Activated T-cell treated with anti-CD3 and anti-CD28 coated beads, Interleukin-2, amount 50 U/mL, for 4 hours (primary cell): ENCODE results near the gene TARM1. TPM values are rescaled to one million over a fixed set of nuclear protein-coding genes. Genes with fewer than 3 reads are reported as not detected.
"Not testable (repeated sequence)": the region's sequence is repeated elsewhere in the genome, so short reads cannot be mapped to it uniquely, and the experiment has no call there.

ENCODE experiments used
- ATAC-seq, 2 donors: fragments of 200-7000 bp; cut with Tn5 transposase; one replicate each; pipeline ENCODE4 v1.10.0; 2021
- DNase-seq: peaks from one replicate; pipeline ENCODE4 v3.0.0-alpha.2; 2020
- H3K27me3 Mint-ChIP-seq: one replicate; pipeline ENCODE4 v1.8.0; 2021; ENCODE audit warnings: low read depth, mixed read lengths
- H3K36me3 Mint-ChIP-seq: one replicate; pipeline ENCODE4 v1.8.0; 2022; ENCODE audit warnings: mixed read lengths; ENCODE audit not compliant: insufficient read depth
- H3K4me1 Mint-ChIP-seq: one replicate; pipeline ENCODE4 v1.8.0; 2021; ENCODE audit warnings: low read depth, mixed read lengths
- H3K4me3 Mint-ChIP-seq: one replicate; pipeline ENCODE4 v1.8.0; 2021; ENCODE audit warnings: mild to moderate bottlenecking, moderate library complexity, mixed read lengths
- H3K9me3 Mint-ChIP-seq: one replicate; pipeline ENCODE4 v1.8.0; 2021; ENCODE audit warnings: mixed read lengths
- total RNA-seq, 3 donors: library from RNA; stranded (reverse); gene quantifications; one replicate each; pipeline ENCODE4 v1.2.1, GENCODE V29; 2021

The TARM1 gene
- total RNA-seq, 3 donors from 2014 or later = not detected

DNA sequence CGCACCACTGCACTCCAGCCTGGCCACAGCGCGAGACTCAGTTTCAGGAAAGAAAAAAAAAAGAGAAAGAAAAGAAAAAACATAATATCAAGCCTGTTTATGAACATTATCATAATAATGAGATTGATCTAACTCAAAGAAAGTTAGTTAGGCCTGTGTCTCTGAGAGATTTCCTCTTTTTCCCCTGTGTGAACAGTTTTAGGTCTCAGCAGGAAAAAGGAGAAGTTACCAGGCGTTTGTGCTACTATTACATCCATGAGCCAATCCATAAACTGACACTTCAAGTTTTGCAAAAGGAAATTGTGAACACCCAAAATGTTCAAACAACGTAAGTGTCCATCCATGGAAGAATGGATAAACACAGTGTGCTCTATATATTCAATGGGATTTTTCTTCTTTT lies 3.8 kb downstream of the TARM1 start:
- ATAC-seq (no peak), DNase-seq (no peak)
- H3K9me3 Mint-ChIP-seq = peaks cover 3% of the 10 kb centered on the region
- H3K4me3 Mint-ChIP-seq = no peak overlapping the region
- H3K36me3 Mint-ChIP-seq = no peaks in the 10 kb centered on the region
- H3K27me3 Mint-ChIP-seq = peaks cover 1% of the 10 kb centered on the region
- no peaks in the 10 kb centered on the region for H3K4me1 Mint-ChIP-seq

- H3K36me3 Mint-ChIP-seq = no peaks in the 10 kb centered on the region
- no peak for ATAC-seq
- DNase-seq = no peak
- H3K4me3 Mint-ChIP-seq = no peak overlapping the region
- no peaks in the 10 kb centered on the region for H3K4me1 Mint-ChIP-seq
- peaks cover 1% of the 10 kb centered on the region for H3K27me3 Mint-ChIP-seq
- no peaks in the 10 kb centered on the region for H3K9me3 Mint-ChIP-seq
Observed at GRCh38 chr19:54074851-54075250, 6.3 kb downstream of the TARM1 start.

GRCh38 chr19:54073829-54074228 lies 7.3 kb downstream of the TARM1 start:
- no peaks in the 10 kb centered on the region for H3K9me3 Mint-ChIP-seq
- no peak for ATAC-seq
- H3K4me1 Mint-ChIP-seq = no peaks in the 10 kb centered on the region
- no peak for DNase-seq
- no peak overlapping the region for H3K4me3 Mint-ChIP-seq
- peaks cover 1% of the 10 kb centered on the region for H3K27me3 Mint-ChIP-seq
- H3K36me3 Mint-ChIP-seq = no peaks in the 10 kb centered on the region

- H3K36me3 Mint-ChIP-seq = no peaks in the 10 kb centered on the region
- H3K9me3 Mint-ChIP-seq = no peaks in the 10 kb centered on the region
- H3K27me3 Mint-ChIP-seq = peaks cover 12% of the 10 kb centered on the region
- no peak overlapping the region for H3K4me3 Mint-ChIP-seq
- ATAC-seq (no peak), DNase-seq (no peak)
- no peaks in the 10 kb centered on the region for H3K4me1 Mint-ChIP-seq
Observed at GRCh38 chr19:54069470-54069869, 11.7 kb downstream of the TARM1 start.

DNA sequence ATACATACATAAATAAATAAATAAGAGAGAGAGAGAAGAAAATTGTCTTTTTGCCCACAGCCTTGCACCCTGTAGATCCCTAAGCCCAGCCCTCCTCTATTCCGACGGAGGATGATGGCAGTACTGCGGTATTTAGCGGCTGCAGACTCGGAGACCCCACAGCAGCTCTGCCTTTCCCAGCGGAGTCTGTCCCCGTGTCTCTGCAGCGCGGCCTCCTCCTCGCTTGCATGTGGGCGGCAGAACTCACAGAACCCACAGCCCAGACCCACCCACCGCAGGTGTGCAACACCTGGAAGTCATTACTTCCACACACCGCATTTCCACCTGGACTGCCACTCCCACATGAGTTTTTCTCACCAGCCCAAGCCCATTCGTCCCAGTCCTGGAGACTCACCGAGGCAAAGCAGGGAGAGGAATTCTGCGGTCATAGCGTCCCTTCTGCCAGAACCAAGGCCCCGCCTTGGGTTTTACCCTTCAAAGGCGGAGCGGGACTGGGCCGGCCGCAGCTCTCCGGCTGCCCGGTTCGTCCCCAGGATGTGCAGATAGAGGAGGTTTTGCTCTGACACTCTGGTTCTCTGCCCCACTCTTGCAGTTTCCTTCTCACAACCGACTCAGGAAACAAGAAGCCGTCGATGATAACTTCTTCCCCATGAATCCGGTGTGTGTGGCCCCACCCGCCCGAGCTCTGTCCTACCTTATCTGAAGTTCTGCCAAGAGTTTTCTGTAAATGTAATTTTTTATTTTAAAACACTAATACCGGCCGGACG lies 17.6 kb downstream of the TARM1 start, which contains the start of gene VSTM1:
TSS of gene VSTM1 (minus strand) at position 548 of the 767 bp plus-strand sequence. CDS start at position 428, 120 bp downstream.
- no peaks in the 10 kb centered on the region for H3K36me3 Mint-ChIP-seq
- no peaks in the 10 kb centered on the region for H3K4me1 Mint-ChIP-seq
- no peaks in the 10 kb centered on the region for H3K9me3 Mint-ChIP-seq
- H3K4me3 Mint-ChIP-seq = no peak within 1 kb of the TSS
- ATAC-seq (no peak), DNase-seq (no peak)
- H3K27me3 Mint-ChIP-seq = peaks cover 36% of the 10 kb centered on the region

- ATAC-seq = no peak
- Mint-ChIP-seq H3K4me3 (no peak overlapping the region), H3K4me1 (no peaks in the 10 kb centered on the region), H3K27me3 (peaks cover 32% of the 10 kb centered on the region), H3K36me3 (no peaks in the 10 kb centered on the region), H3K9me3 (no peaks in the 10 kb centered on the region)
- no peak for DNase-seq
Observed at GRCh38 chr19:54062643-54063042, 18.5 kb downstream of the TARM1 start.

GRCh38 chr19:54047616-54048015 lies 33.5 kb downstream of the TARM1 start:
- peaks cover 7% of the 10 kb centered on the region for H3K9me3 Mint-ChIP-seq
- H3K27me3 Mint-ChIP-seq = peaks cover 20% of the 10 kb centered on the region
- no peaks in the 10 kb centered on the region for H3K36me3 Mint-ChIP-seq
- H3K4me3 Mint-ChIP-seq = no peak overlapping the region
- DNase-seq (no peak), ATAC-seq (no peak)
- no peaks in the 10 kb centered on the region for H3K4me1 Mint-ChIP-seq

DNA sequence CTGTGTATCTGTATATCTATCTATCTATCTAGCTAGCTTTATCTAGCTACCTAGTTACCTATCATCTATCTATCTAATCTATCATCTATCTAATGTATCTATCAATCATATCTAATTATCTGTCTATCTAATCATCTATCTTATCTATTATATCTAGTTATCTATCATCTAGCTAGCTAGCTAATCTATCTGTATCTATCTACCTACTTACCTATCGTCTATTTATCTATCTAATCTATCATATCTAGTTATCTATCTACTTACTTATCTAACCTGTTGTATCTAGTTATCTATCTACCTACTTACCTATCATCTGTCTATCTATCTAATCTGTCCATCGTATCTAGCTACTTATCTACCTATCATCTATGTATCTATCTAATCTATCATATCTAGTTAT lies 35.4 kb downstream of the TARM1 start:
- Mint-ChIP-seq H3K4me3 (no peak overlapping the region), H3K36me3 (no peaks in the 10 kb centered on the region), H3K4me1 (no peaks in the 10 kb centered on the region), H3K9me3 (peaks cover 7% of the 10 kb centered on the region), H3K27me3 (peaks cover 26% of the 10 kb centered on the region)
- ATAC-seq = no peak
- DNase-seq = no peak

- H3K9me3 Mint-ChIP-seq = no peaks in the 10 kb centered on the region
Observed at GRCh38 chr19:54042989-54043388, 38.2 kb downstream of the TARM1 start.

GRCh38 chr19:54041969-54042606 lies 39.1 kb downstream of the TARM1 start:
- DNase-seq = no peak
- no peaks in the 10 kb centered on the region for H3K36me3 Mint-ChIP-seq
- H3K4me1 Mint-ChIP-seq = no peaks in the 10 kb centered on the region
- H3K4me3 Mint-ChIP-seq = no peak overlapping the region
- H3K9me3 Mint-ChIP-seq = no peaks in the 10 kb centered on the region
- ATAC-seq = no peak
- peaks cover 30% of the 10 kb centered on the region for H3K27me3 Mint-ChIP-seq

More at GRCh38 chr19:54042989-54043388, 38.2 kb downstream of the TARM1 start:
- no peaks in the 10 kb centered on the region for H3K36me3 Mint-ChIP-seq
- H3K27me3 Mint-ChIP-seq = peaks cover 26% of the 10 kb centered on the region
- ATAC-seq = no peak
- DNase-seq = no peak
- H3K4me1 Mint-ChIP-seq = no peaks in the 10 kb centered on the region
- no peak overlapping the region for H3K4me3 Mint-ChIP-seq

- Mint-ChIP-seq H3K27me3 (peaks cover 24% of the 10 kb centered on the region), H3K4me1 (no peaks in the 10 kb centered on the region), H3K4me3 (no peak overlapping the region), H3K36me3 (no peaks in the 10 kb centered on the region), H3K9me3 (no peaks in the 10 kb centered on the region)
- DNase-seq = no peak
- ATAC-seq = no peak
Observed at GRCh38 chr19:54040003-54040402, 41.2 kb downstream of the TARM1 start.

- peaks cover 22% of the 10 kb centered on the region for H3K27me3 Mint-ChIP-seq
- H3K36me3 Mint-ChIP-seq, ATAC-seq, H3K9me3 Mint-ChIP-seq, H3K4me1 Mint-ChIP-seq, H3K4me3 Mint-ChIP-seq, DNase-seq: not testable (repeated sequence)
Observed at GRCh38 chr19:54036542-54036941, 44.6 kb downstream of the TARM1 start.

DNA sequence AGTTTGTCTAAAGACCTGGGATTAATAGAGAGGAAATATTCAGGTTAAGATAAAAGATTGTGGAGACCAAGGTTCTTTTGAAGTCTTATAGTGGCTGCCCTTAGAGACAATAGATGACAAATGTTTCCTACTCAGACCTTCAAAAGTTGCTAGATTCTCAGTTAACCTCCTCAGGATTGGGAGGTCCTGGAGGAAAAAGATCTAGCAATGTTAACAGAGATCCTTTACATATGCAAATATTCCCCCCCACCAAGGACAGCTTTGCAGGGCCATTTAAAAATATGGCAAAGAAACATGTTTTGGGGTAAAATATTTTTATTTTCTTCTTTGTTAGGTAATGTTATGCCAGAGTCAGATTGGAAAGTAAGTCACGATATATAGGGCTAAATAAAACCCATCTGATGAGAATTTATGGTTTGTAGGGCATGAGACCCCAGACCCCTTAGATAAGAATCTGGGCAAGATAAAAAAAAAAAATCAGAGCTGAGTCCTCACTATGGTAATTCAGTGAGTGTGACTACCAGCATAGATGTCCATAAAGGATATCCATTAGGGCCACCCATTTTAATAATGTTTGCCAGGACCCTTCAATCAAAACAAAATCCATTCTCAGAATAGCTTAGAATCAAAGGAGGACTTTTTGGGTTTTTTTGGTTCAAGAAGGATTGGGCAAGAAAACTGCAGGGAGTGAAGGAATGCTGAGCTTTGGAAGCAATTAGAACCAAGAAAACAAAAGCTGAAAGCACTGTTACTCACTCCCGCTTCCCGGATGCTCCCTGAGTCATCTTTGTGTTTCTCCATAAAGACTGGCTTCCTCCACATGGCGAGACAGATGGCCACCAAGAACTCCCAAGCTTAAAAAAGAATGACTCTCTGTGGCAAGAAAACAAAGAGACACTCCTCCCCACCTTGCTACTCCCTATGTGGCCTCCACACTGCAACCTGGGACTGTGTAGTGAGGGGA lies 45.7 kb downstream of the TARM1 start:
- no peaks in the 10 kb centered on the region for H3K4me1 Mint-ChIP-seq
- H3K9me3 Mint-ChIP-seq = no peaks in the 10 kb centered on the region
- peaks cover 28% of the 10 kb centered on the region for H3K27me3 Mint-ChIP-seq
- ATAC-seq = no peak
- H3K4me3 Mint-ChIP-seq = no peak overlapping the region
- no peak for DNase-seq
- no peaks in the 10 kb centered on the region for H3K36me3 Mint-ChIP-seq

DNA sequence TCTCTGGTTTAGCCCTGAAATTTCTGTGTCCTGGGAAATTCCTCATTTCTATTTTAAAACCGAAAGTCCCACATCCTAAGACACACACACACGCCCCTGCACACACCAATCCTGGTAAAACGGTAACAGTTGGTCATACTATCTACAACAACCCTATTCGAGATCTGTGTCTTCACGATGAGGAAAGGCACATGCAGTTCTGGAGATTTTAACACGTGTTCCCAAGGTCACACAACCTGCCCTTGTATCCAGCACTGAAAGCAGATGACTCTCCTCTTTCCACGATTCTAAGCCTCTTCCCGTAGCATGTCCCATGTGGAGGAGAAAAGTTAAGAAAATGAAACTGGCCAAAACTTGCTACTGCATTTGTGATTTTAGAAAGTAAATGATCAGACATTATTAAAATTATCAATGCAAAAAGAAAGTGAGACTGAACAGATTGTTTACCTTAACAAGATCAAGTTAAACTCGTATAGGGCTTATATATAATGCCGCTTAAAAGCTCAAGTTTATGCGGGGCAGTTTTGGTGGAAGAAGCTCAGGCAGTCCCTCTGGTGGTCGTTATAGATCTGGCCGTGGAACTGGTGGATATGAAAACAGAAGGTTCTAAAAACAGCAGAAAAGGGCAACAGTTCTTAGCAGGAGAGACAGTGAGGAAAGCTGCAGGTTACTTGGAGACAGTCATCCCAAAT lies 50.1 kb downstream of the TARM1 start:
- H3K4me3 Mint-ChIP-seq = no peak overlapping the region
- H3K36me3 Mint-ChIP-seq = no peaks in the 10 kb centered on the region
- ATAC-seq = no peak

More for the DNA sequence above, 50.1 kb downstream of the TARM1 start:
- Mint-ChIP-seq H3K27me3 (peaks cover 32% of the 10 kb centered on the region), H3K4me1 (no peaks in the 10 kb centered on the region), H3K9me3 (no peaks in the 10 kb centered on the region)
- no peak for DNase-seq
